Cardiac muscle cell (in vitro differentiated cells and primary cell): Measurements from ENCODE around the gene AKAP1. TPM values are rescaled to one million over a fixed set of nuclear protein-coding genes. Genes with fewer than 3 reads are reported as not detected.

Source experiments
- DNase-seq, 2 donors: peaks; one replicate each; pipeline versions ENCODE4 v3.0.0 to v3.0.0-alpha.2; 2010 to 2017; ENCODE audit warnings: low read depth in 1 of 2, low spot score in 1 of 2
- H3K27ac ChIP-seq: fragments of 200-600 bp; sonication (generic); 2 replicates; pipeline ENCODE4 v1.5.1; 2016
- H3K27me3 ChIP-seq: fragments of 200-600 bp; sonication (generic); 2 replicates; pipeline ENCODE4 v1.6.0; 2016; ENCODE audit warnings: control low read depth
- H3K36me3 ChIP-seq: fragments of 200-600 bp; sonication (generic); 2 replicates; pipeline ENCODE4 v1.5.1; 2016; ENCODE audit warnings: control low read depth
- H3K4me1 ChIP-seq: fragments of 200-600 bp; sonication (generic); 2 replicates; pipeline ENCODE4 v1.8.1; 2017; ENCODE audit warnings: low read depth, mild to moderate bottlenecking, mixed run types
- H3K4me3 ChIP-seq: fragments of 200-600 bp; sonication (generic); 2 replicates; pipeline ENCODE4 v1.5.1; 2016; ENCODE audit warnings: mild to moderate bottlenecking
- H3K9me3 ChIP-seq: fragments of 200-600 bp; sonication (generic); 2 replicates; pipeline ENCODE4 v1.5.1; 2017; ENCODE audit warnings: low read depth, mild to moderate bottlenecking, control low read depth
- CTCF ChIP-seq: IDR thresholded peaks from 2 replicates; pipeline ENCODE4 v1.5.1; 2012; ENCODE audit warnings: low read depth, mild to moderate bottlenecking, low read length
- polyA plus RNA-seq: library from polyadenylated mRNA; unstranded; fragments of >200 nt; fragmentation: Nextera tagmentation; extraction: Ambion mirVana; gene quantifications from 2 replicates; pipeline ENCODE4 v1.2.1, GENCODE V29; 2016
- total RNA-seq: library from RNA; depleted of rRNA; stranded (reverse); fragments of >200 nt; gene quantifications from 2 replicates; pipeline ENCODE4 v1.2.3, GENCODE V29; 2016

AKAP1 gene
- total and polyA plus RNA-seq, 2 experiments from 2014 or later = 35.3 to 81.4 TPM

GRCh38 chr17:57050306-57050705, 34.7 kb upstream of the AKAP1 start:
- Histone ChIP-seq H3K27me3 (no peaks in the 10 kb centered on the region), H3K36me3 (no peaks in the 10 kb centered on the region), H3K9me3 (no peaks in the 10 kb centered on the region), H3K27ac (no peak overlapping the region), H3K4me3 (no peak overlapping the region), H3K4me1 (peaks cover 12% of the 10 kb centered on the region)
- no peak for DNase-seq
- no peak for TF ChIP-seq CTCF

DNA sequence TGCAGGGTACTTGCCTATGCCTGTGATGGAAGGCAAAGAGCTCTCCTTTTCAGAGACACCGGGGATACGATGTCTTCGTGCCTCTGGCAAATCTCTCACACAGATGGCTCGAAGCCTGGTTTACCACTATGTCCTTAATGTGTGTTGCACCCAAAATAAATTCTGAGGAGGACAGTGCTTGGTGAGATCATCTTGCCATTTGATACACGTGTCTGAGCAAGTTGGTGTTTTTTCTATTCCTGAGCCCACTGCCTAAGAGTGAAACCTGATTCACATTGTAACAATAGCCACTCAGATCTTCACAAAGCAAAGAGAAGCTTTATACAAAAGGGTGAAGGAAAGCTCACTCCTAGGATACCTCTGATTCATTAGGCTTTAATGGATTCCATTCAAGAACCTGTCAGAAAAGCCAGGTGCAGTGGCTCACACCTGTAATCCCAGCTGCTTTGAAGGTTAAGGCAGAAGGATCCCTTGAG, 33.1 kb upstream of the AKAP1 start:
- no peak for DNase-seq
- no peak for TF ChIP-seq CTCF
- H3K27ac ChIP-seq = peak overlapping the region; percentile 10
- H3K4me3 ChIP-seq = no peak overlapping the region
- H3K4me1 ChIP-seq = peaks cover 12% of the 10 kb centered on the region
- no peaks in the 10 kb centered on the region for H3K27me3 ChIP-seq
- no peaks in the 10 kb centered on the region for H3K9me3 ChIP-seq
- H3K36me3 ChIP-seq = no peaks in the 10 kb centered on the region

- Histone ChIP-seq H3K36me3 (no peaks in the 10 kb centered on the region), H3K4me3 (no peak overlapping the region), H3K27ac (no peak overlapping the region), H3K27me3 (no peaks in the 10 kb centered on the region), H3K9me3 (no peaks in the 10 kb centered on the region), H3K4me1 (no peaks in the 10 kb centered on the region)
- no peak for DNase-seq
- TF ChIP-seq CTCF = no peak
Observed at GRCh38 chr17:57062865-57063264, 22.2 kb upstream of the AKAP1 start.

DNA sequence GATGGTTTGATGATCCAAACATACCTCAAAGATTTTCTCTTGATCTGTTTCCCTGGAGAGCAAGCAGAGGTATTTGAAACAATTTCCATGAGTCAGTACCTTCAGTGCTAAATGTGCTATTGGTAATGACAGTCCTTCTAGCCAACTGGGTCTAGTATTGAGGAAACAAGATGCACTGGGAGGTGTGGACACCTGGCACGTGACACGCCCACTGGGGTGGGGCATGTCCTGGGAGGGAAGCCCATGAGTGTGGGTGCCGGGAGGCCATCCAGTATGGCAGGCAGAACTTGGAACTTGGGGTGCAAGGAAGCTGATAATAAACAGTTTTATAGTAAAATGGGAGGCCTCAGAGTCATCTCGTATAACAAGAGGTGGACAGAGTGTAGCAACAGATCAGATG, 17.9 kb upstream of the AKAP1 start:
- no peak for TF ChIP-seq CTCF
- H3K4me1 ChIP-seq = peaks cover 3% of the 10 kb centered on the region

DNA sequence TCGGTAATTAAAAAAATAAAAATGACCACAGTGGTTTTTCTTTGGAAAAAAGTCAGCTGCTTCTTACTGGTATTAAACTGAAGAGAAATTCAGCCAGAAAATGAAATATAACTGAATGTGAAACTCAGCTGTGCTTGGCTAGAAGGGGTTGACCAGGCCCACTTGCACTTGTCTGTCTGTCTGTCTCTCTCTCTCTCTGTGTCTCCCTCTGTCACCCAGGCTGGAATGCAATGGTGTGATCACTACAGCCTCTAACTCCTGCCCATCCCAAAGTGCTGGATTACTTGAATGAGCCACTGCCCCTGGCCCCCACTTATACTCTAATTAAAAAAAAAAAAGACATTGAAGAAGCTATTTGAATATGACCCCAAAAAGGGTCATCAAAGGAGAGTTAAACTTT, 17.3 kb upstream of the AKAP1 start:
- Histone ChIP-seq H3K9me3 (no peaks in the 10 kb centered on the region), H3K27me3 (no peaks in the 10 kb centered on the region), H3K27ac (no peak overlapping the region), H3K36me3 (no peaks in the 10 kb centered on the region), H3K4me3 (no peak overlapping the region), H3K4me1 (peaks cover 3% of the 10 kb centered on the region)
- no peak for DNase-seq
- no peak for TF ChIP-seq CTCF

More for the DNA sequence above, 17.9 kb upstream of the AKAP1 start:
- Histone ChIP-seq H3K27ac (no peak overlapping the region), H3K36me3 (no peaks in the 10 kb centered on the region), H3K4me3 (no peak overlapping the region), H3K27me3 (no peaks in the 10 kb centered on the region), H3K9me3 (no peaks in the 10 kb centered on the region)
- DNase-seq = no peak

- H3K27ac ChIP-seq = no peak overlapping the region
- TF ChIP-seq CTCF = no peak
- no peak overlapping the region for H3K4me3 ChIP-seq
- no peaks in the 10 kb centered on the region for H3K36me3 ChIP-seq
- no peaks in the 10 kb centered on the region for H3K9me3 ChIP-seq
- no peaks in the 10 kb centered on the region for H3K27me3 ChIP-seq
- DNase-seq = no peak
- peaks cover 3% of the 10 kb centered on the region for H3K4me1 ChIP-seq
Observed at GRCh38 chr17:57068222-57068658, 16.8 kb upstream of the AKAP1 start.
